GM12878 (cell line): ENCODE data around the gene LONRF3. TPM values are rescaled to one million over a fixed set of nuclear protein-coding genes. Genes with fewer than 3 reads are reported as not detected.
"Not testable (repeated sequence)": the region's sequence is repeated elsewhere in the genome, so short reads cannot be mapped to it uniquely, and the experiment has no call there.

ENCODE experiments used
- ATAC-seq: fragments of 200-7000 bp; cut with Tn5 transposase; 3 replicates; pipeline ENCODE4 v1.9.1; 2020; ENCODE audit warnings: mild to moderate bottlenecking, moderate library complexity
- BruUV-seq: library from RNA; stranded (reverse); fragments of 400-500 nt; replicated peaks from 2 replicates; lab custom pipeline; 2021; lab: Mats Ljungman, UMichigan
- CTCF ChIA-PET: fragments of 300-600 bp; sonication (Branson Sonifier 250); formaldehyde crosslinking; extraction: SDS; loops from one replicate; lab custom pipeline; 2021; ENCODE audit warnings: inconsistent platforms; lab: Yijun Ruan, JAX
- POLR2A ChIA-PET: fragments of 350-600 bp; formaldehyde crosslinking; extraction: SDS; loops from one replicate; lab custom pipeline; 2021; ENCODE audit warnings: inconsistent platforms; lab: Charles Lee
- RAD21 ChIA-PET: fragments of 300-600 bp; sonication (Branson Sonifier 250); formaldehyde crosslinking; loops from one replicate; lab custom pipeline; 2023; ENCODE audit warnings: antibody characterized with exemption; ENCODE audit not compliant: unreplicated experiment; lab: Charles Lee
- SMC1A ChIA-PET: fragments of 300-600 bp; sonication (Branson Sonifier 250); formaldehyde crosslinking; loops from one replicate; lab custom pipeline; 2023; ENCODE audit not compliant: unreplicated experiment, uncharacterized antibody; lab: Charles Lee
- DNase-seq: peaks from one replicate; pipeline ENCODE4 v3.0.0-alpha.2; 2011; ENCODE audit warnings: low read depth, low spot score
- FAIRE-seq: peaks from 3 replicates; lab custom pipeline; 2011; peaks lifted over from hg19 to GRCh38; lab: Jason Lieb, UNC
- H2AFZ ChIP-seq: 2 replicates; pipeline ENCODE4 v1.6.0; 2011; ENCODE audit warnings: low read depth, low read length, control low read depth; ENCODE audit not compliant: control insufficient read depth
- H3K27ac ChIP-seq: 2 replicates; pipeline ENCODE4 v1.5.1; 2011; ENCODE audit warnings: control low read depth; ENCODE audit not compliant: control insufficient read depth, insufficient read depth
- H3K27me3 ChIP-seq, 2 experiments: replicated peaks in 1 of 2; 2 replicates each; pipeline versions ENCODE4 v1.6.0 to v1.6.1; 2011; ENCODE audit warnings: low read length in 1 of 2; ENCODE audit not compliant: control insufficient read depth in 2 of 2, insufficient read depth in 2 of 2
- H3K36me3 ChIP-seq, 2 experiments: 2 replicates each; pipeline ENCODE4 v1.5.1; 2011; ENCODE audit warnings: low read length in 1 of 2; ENCODE audit not compliant: control insufficient read depth in 2 of 2, insufficient read depth in 2 of 2
- H3K4me1 ChIP-seq: 2 replicates; pipeline ENCODE4 v1.6.1; 2011; ENCODE audit warnings: mild to moderate bottlenecking, low read length, moderate library complexity, mixed read lengths; ENCODE audit not compliant: control insufficient read depth, insufficient read depth
- H3K4me2 ChIP-seq: 2 replicates; pipeline ENCODE4 v1.6.0; 2011; ENCODE audit warnings: control low read depth; ENCODE audit not compliant: control insufficient read depth, insufficient read depth
- H3K4me3 ChIP-seq: fragments of 200-600 bp; sonication (generic); 2 replicates; pipeline ENCODE4 v1.5.1; 2016
- H3K79me2 ChIP-seq: 2 replicates; pipeline ENCODE4 v1.6.0; 2011; ENCODE audit warnings: low read length; ENCODE audit not compliant: control insufficient read depth, insufficient read depth
- H3K9ac ChIP-seq: 2 replicates; pipeline ENCODE4 v1.8.0; 2011; ENCODE audit warnings: low read length, control low read depth, mixed read lengths; ENCODE audit not compliant: control insufficient read depth, insufficient read depth
- H3K9me3 ChIP-seq: replicated peaks from 3 replicates; pipeline ENCODE4 v1.5.1; 2011; ENCODE audit warnings: mild to moderate bottlenecking, low read length; ENCODE audit not compliant: control insufficient read depth, insufficient read depth
- H4K20me1 ChIP-seq: 2 replicates; pipeline ENCODE4 v1.6.0; 2011; ENCODE audit not compliant: control insufficient read depth, insufficient read depth
- EP300 ChIP-seq, 2 experiments: fragments of 150-350 bp in 1 of 2; IDR thresholded peaks; 2 replicates each; pipeline ENCODE4 v1.6.1; 2011 to 2012; ENCODE audit warnings: low read depth in 2 of 2, low read length in 2 of 2, borderline replicate concordance in 1 of 2, improper control_type of control experiment in 1 of 2, inconsistent platforms in 1 of 2; ENCODE audit not compliant: control insufficient read depth in 1 of 2
- EZH2 ChIP-seq: IDR thresholded peaks from 2 replicates; pipeline ENCODE4 v1.6.1; 2012; ENCODE audit warnings: low read depth, mild to moderate bottlenecking, control low read depth, inconsistent platforms, low read length, borderline replicate concordance; ENCODE audit not compliant: control insufficient read depth
- WGBS: methylation state at CpG from one replicate; pipeline ENCODE4 v1.1.6; 2016; ENCODE audit warnings: low lambda C conversion rate; ENCODE audit not compliant: insufficient replicate concordance, insufficient coverage; ENCODE audit errors: missing lambda C conversion rate; 5-methylcytosine and 5-hydroxymethylcytosine counted together
- in situ Hi-C: fragments of 300-500 bp; cut with MboI; formaldehyde crosslinking; loops from 9 replicates; pipeline ENCODE4 v1.14.3; 2018; ENCODE audit warnings: mixed read lengths
- intact Hi-C: fragments of 100-400 bp; cut with micrococcal nuclease; formaldehyde crosslinking; loops from one replicate; pipeline ENCODE4 v1.14.2; 2022; ENCODE audit not compliant: unreplicated experiment
- polyA plus RNA-seq, 11 experiments: library from polyadenylated mRNA; depleted of rRNA in 4 of 11; unstranded in 6 of 11; stranded (reverse) in 5 of 11; fragments of >200 nt; fragmentation: Nextera tagmentation in 4 of 11; fragmentation: Illumina TruSeq in 1 of 11; extraction: Ambion mirVana in 4 of 11; extraction: Trizol in 1 of 11; gene quantifications; 1 replicate in 1 of 11; 2 replicates in 10 of 11; pipeline versions ENCODE4 v1.2.1 to v1.2.3, GENCODE V29; 2011 to 2016; ENCODE audit warnings: inconsistent platforms in 2 of 11, missing spikeins in 2 of 11, low read depth in 1 of 11
- total RNA-seq, 4 experiments: library from RNA; depleted of rRNA in 3 of 4; stranded (reverse); fragments of >200 nt in 3 of 4; fragmentation: Illumina TruSeq in 1 of 4; extraction: Trizol in 1 of 4; gene quantifications; 2 replicates each; pipeline versions ENCODE4 v1.2.1 to v1.2.3, GENCODE V29; 2013 to 2021

The LONRF3 gene
- total and polyA plus RNA-seq, 10 of the 15 experiments (the other 5 are each of a cell fraction or from before 2014, with no cell fraction given), result 0.05 to 0.23 (median 0.09) TPM; not detected in 3

DNA sequence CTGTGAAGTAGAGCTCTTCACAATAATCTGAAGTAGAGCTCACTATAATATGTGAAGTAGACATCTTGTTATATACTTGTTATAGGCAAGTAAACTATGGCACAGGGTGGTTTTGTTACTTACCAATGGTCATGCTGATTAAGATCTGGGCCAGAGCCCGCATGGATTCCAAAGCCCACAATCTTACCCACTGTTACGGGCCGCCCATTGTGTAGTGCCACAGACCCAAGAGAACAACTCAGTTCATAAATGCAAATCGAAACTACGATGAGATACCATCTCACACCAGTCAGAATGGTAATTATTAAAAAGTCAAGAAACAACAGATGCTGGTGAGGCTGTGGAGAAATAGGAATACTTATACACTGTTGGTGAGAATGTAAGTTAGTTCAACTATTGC lies 51.5 kb downstream of the LONRF3 start:
- in situ Hi-C loops (no loop called here), intact Hi-C loops (no loop called here)
- Histone ChIP-seq H3K9ac (no peak overlapping the region), H3K27ac (no peak overlapping the region), H3K4me1 (no peaks in the 10 kb centered on the region), H4K20me1 (no peaks in the 10 kb centered on the region), H3K36me3 (no peaks in the 10 kb centered on the region), H3K79me2 (no peaks in the 10 kb centered on the region), H3K4me3 (no peak overlapping the region), H3K9me3 (no peaks in the 10 kb centered on the region; the same call in 2 of the 3 replicates), H3K4me2 (no peak overlapping the region), H3K27me3 (no peaks in the 10 kb centered on the region; a peak in 2 of 4 replicates), H2AFZ (no peak overlapping the region)
- BruUV-seq, result no TSS peak
- ChIA-PET CTCF (interaction anchor here (1.3 kb wide), 1 partner anchor 17 kb away, joined by 3 read pairs; no protein-coding TSS in a partner anchor), POLR2A (no interaction called here), RAD21 (no interaction called here), SMC1A (no interaction called here)
- TF ChIP-seq EZH2, result no peak
- TF ChIP-seq EP300 (IDR thresholded peaks at IDR 0.05; ENCODE audit: borderline replicate concordance in 1 of 2, control insufficient read depth in 1 of 2, low read depth in 2 of 2, low read length in 2 of 2), result no peak
- DNase-seq (no peak), ATAC-seq (no peak), FAIRE-seq (no peak)
- 65% methylated on average over 5 of the region's 5 CpGs for WGBS

DNA sequence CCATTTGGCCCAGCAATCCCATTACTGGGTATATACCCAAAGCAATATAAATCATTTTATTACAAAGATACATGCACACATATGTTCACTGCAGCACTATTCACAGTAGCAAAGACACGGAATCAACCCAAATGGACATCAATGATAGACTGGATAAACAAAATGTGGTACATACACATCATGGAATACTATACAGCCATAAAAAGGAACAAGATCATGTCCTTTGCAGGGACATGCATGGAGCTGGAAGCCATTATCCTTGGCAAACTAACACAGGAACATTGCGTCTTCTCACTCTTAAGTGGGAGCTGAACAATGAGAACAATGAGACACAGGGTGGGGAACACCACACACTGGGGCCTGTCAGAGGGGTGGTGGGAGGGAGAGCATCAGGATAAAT lies 51.9 kb downstream of the LONRF3 start:
- ATAC-seq, H3K36me3 ChIP-seq, H3K4me3 ChIP-seq, H3K79me2 ChIP-seq, H3K9me3 ChIP-seq, H3K27ac ChIP-seq, H4K20me1 ChIP-seq, RAD21 ChIA-PET, H2AFZ ChIP-seq, intact Hi-C loops, DNase-seq, H3K4me2 ChIP-seq, in situ Hi-C loops, H3K4me1 ChIP-seq, H3K27me3 ChIP-seq, FAIRE-seq, SMC1A ChIA-PET, POLR2A ChIA-PET, H3K9ac ChIP-seq, BruUV-seq: not testable (repeated sequence)
- CTCF ChIA-PET, result interaction anchor here (1.3 kb wide), 1 partner anchor 18 kb away, joined by 3 read pairs; no protein-coding TSS in a partner anchor
- WGBS, result 32% methylated on average over 2 of the region's 2 CpGs

DNA sequence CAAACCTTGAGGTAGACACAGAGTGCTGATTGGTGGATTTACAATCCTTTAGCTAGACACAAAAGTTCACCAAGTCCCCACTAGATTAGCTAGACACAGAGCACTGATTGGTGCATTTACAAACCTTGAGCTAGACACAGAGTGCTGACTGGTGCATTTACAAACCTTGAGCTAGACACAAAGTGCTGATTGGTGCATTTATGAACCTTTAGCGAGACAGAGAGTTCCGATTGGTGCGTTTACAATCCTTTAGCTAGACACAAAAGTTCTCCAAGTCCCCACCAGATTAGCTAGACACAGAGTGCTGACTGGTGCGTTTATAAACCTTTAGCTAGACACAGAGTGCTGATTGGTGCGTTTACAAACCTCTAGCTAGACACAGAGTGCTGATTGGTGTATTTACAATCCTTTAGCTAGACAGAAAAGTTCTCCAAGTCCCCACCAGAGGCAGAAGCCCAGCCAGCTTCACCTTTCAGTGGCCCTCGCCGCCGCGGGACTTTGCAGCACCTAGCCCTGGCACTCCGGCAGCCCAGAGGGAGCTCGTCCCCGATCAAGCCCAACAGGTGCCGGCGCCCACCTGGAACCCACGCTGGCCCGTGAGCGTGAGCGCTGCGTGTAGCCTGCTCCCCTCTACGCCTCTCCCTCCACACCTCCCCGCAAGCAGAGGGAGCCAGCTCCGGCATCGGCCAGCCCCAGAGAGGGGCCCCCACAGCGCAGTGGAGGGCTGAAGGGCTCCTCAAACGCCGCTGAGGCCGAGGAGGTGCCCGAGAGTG lies 53.7 kb downstream of the LONRF3 start:
- SMC1A ChIA-PET, result not testable (repeated sequence)
- 66% methylated on average over 27 of the region's 28 CpGs for WGBS

More for the DNA sequence above, 53.7 kb downstream of the LONRF3 start:
- H3K36me3 ChIP-seq, H3K9ac ChIP-seq, ATAC-seq, FAIRE-seq, H3K4me2 ChIP-seq, H3K9me3 ChIP-seq, H3K4me3 ChIP-seq, DNase-seq, BruUV-seq, H3K27me3 ChIP-seq, H3K79me2 ChIP-seq, H3K27ac ChIP-seq, POLR2A ChIA-PET, in situ Hi-C loops, H4K20me1 ChIP-seq, intact Hi-C loops, CTCF ChIA-PET, RAD21 ChIA-PET, H3K4me1 ChIP-seq, H2AFZ ChIP-seq: not testable (repeated sequence)
